H9 (cell line): ENCODE measurements around the gene PPIP5K2. TPM values are rescaled to one million over a fixed set of nuclear protein-coding genes. Genes with fewer than 3 reads are reported as not detected.
A peak's percentile ranks its signal among the peaks of the same experiment; 100 is the strongest.

ENCODE experiments used
- DNase-seq: peaks from one replicate; pipeline ENCODE4 v3.0.0-alpha.2; 2017
- H2AFZ ChIP-seq: one replicate; pipeline ENCODE4 v1.6.1; 2013; ENCODE audit warnings: mild to moderate bottlenecking, low read length, control low read depth, moderate library complexity
- H2AK5ac ChIP-seq: 2 replicates; pipeline ENCODE4 v1.6.1; 2013; ENCODE audit warnings: low read length, control low read depth, mixed read lengths; ENCODE audit not compliant: insufficient read length
- H2BK120ac ChIP-seq: one replicate; pipeline ENCODE4 v1.6.1; 2013; ENCODE audit warnings: low read depth, mild to moderate bottlenecking, low read length, control low read depth, inconsistent platforms; ENCODE audit not compliant: poor library complexity, severe bottlenecking
- H2BK12ac ChIP-seq: 2 replicates; pipeline ENCODE4 v1.6.1; 2013; ENCODE audit warnings: low read length, control low read depth, mixed read lengths, low read depth; ENCODE audit not compliant: insufficient read length
- H2BK15ac ChIP-seq: 2 replicates; pipeline ENCODE4 v1.6.1; 2013; ENCODE audit warnings: low read depth, low read length, control low read depth
- H2BK20ac ChIP-seq: one replicate; pipeline ENCODE4 v1.6.1; 2013; ENCODE audit warnings: low read depth, mild to moderate bottlenecking, low read length, control low read depth, inconsistent platforms; ENCODE audit not compliant: poor library complexity, severe bottlenecking
- H2BK5ac ChIP-seq: 2 replicates; pipeline ENCODE4 v1.6.1; 2013; ENCODE audit warnings: low read length, control low read depth, mixed read lengths; ENCODE audit not compliant: insufficient read length
- H3K14ac ChIP-seq: 2 replicates; pipeline ENCODE4 v1.6.1; 2013; ENCODE audit warnings: low read length, control low read depth; ENCODE audit not compliant: insufficient read depth
- H3K18ac ChIP-seq: 2 replicates; pipeline ENCODE4 v1.6.1; 2013; ENCODE audit warnings: low read depth, mild to moderate bottlenecking, mixed read lengths, low read length, control low read depth; ENCODE audit not compliant: insufficient read length
- H3K23ac ChIP-seq: 2 replicates; pipeline ENCODE4 v1.6.1; 2013; ENCODE audit warnings: low read length, control low read depth, mixed read lengths, low read depth; ENCODE audit not compliant: insufficient read length
- H3K23me2 ChIP-seq: 2 replicates; pipeline ENCODE4 v1.6.1; 2013; ENCODE audit warnings: low read depth, mild to moderate bottlenecking, mixed read lengths, low read length, control low read depth; ENCODE audit not compliant: insufficient read length, poor library complexity, severe bottlenecking
- H3K27ac ChIP-seq: 2 replicates; pipeline ENCODE4 v1.5.1; 2013; ENCODE audit warnings: low read length, control low read depth, mixed read lengths, low read depth; ENCODE audit not compliant: insufficient read length
- H3K27me3 ChIP-seq: 2 replicates; pipeline ENCODE4 v1.6.1; 2013; ENCODE audit warnings: low read length, control low read depth, inconsistent platforms; ENCODE audit not compliant: insufficient read depth
- H3K4ac ChIP-seq: 2 replicates; pipeline ENCODE4 v1.6.1; 2013; ENCODE audit warnings: low read depth, mild to moderate bottlenecking, control low read depth, inconsistent platforms, low read length, moderate library complexity
- H3K4me1 ChIP-seq: 2 replicates; pipeline ENCODE4 v1.6.1; 2013; ENCODE audit warnings: low read length, control low read depth, inconsistent platforms; ENCODE audit not compliant: insufficient read depth
- H3K4me2 ChIP-seq: 2 replicates; pipeline ENCODE4 v1.6.1; 2013; ENCODE audit warnings: low read length, control low read depth, mixed read lengths; ENCODE audit not compliant: insufficient read length, insufficient read depth
- H3K56ac ChIP-seq: 2 replicates; pipeline ENCODE4 v1.6.1; 2013; ENCODE audit warnings: low read depth, mild to moderate bottlenecking, mixed read lengths, low read length, control low read depth; ENCODE audit not compliant: insufficient read length
- H3K79me1 ChIP-seq: 2 replicates; pipeline ENCODE4 v1.6.1; 2013; ENCODE audit warnings: low read depth, mild to moderate bottlenecking, moderate library complexity, low read length, control low read depth, inconsistent platforms; ENCODE audit not compliant: insufficient read depth, poor library complexity, severe bottlenecking
- H3K79me2 ChIP-seq: 2 replicates; pipeline ENCODE4 v1.6.1; 2013; ENCODE audit warnings: low read length, control low read depth, inconsistent platforms; ENCODE audit not compliant: insufficient read depth
- H3K9ac ChIP-seq: 2 replicates; pipeline ENCODE4 v1.6.1; 2013; ENCODE audit warnings: low read length, control low read depth, mixed read lengths; ENCODE audit not compliant: insufficient read length; ENCODE audit errors: extremely low read depth
- H3K9me3 ChIP-seq: one replicate; pipeline ENCODE4 v1.6.1; 2013; ENCODE audit warnings: low read depth, low read length, inconsistent platforms; ENCODE audit not compliant: control insufficient read depth
- H3T11ph ChIP-seq: one replicate; pipeline ENCODE4 v1.6.1; 2013; ENCODE audit warnings: mild to moderate bottlenecking, low read length, control low read depth, inconsistent platforms
- H4K20me1 ChIP-seq: one replicate; pipeline ENCODE4 v1.6.1; 2013; ENCODE audit not compliant: control insufficient read depth, insufficient read length, insufficient read depth
- H4K5ac ChIP-seq: 2 replicates; pipeline ENCODE4 v1.6.1; 2013; ENCODE audit warnings: low read depth, mild to moderate bottlenecking, mixed read lengths, low read length, control low read depth; ENCODE audit not compliant: insufficient read length
- H4K8ac ChIP-seq: replicated peaks from 2 replicates; pipeline ENCODE4 v1.6.1; 2013; ENCODE audit warnings: low read length, control low read depth, mixed read lengths, low read depth; ENCODE audit not compliant: insufficient read length
- H4K91ac ChIP-seq: 2 replicates; pipeline ENCODE4 v1.6.1; 2013; ENCODE audit warnings: low read depth, mild to moderate bottlenecking, moderate library complexity, mixed read lengths, low read length, control low read depth; ENCODE audit not compliant: insufficient read length
- H3K27ac Mint-ChIP-seq, 3 experiments: 2 replicates in 2 of 3; 3 replicates in 1 of 3; pipeline ENCODE4 v1.8.0; 2020 to 2021; ENCODE audit warnings: mixed read lengths in 3 of 3, mild to moderate bottlenecking in 1 of 3, moderate library complexity in 1 of 3
- H3K27me3 Mint-ChIP-seq: 2 replicates; pipeline ENCODE4 v1.8.0; 2021; ENCODE audit warnings: low read depth, mild to moderate bottlenecking, moderate library complexity, mixed read lengths
- H3K36me3 Mint-ChIP-seq, 3 experiments: 2 replicates in 2 of 3; 3 replicates in 1 of 3; pipeline ENCODE4 v1.8.0; 2020 to 2021; ENCODE audit warnings: low read depth in 3 of 3, mixed read lengths in 3 of 3; ENCODE audit not compliant: insufficient read depth in 1 of 3
- H3K4me1 Mint-ChIP-seq, 2 experiments: 2 replicates each; pipeline ENCODE4 v1.8.0; 2020; ENCODE audit warnings: mixed read lengths in 2 of 2
- H3K4me3 Mint-ChIP-seq, 2 experiments: 2 replicates in 1 of 2; 3 replicates in 1 of 2; pipeline ENCODE4 v1.8.0; 2020 to 2021; ENCODE audit warnings: mild to moderate bottlenecking in 2 of 2, mixed read lengths in 2 of 2, moderate library complexity in 1 of 2
- H3K9me3 Mint-ChIP-seq, 2 experiments: 2 replicates in 1 of 2; 3 replicates in 1 of 2; pipeline ENCODE4 v1.8.0; 2020; ENCODE audit warnings: mild to moderate bottlenecking in 2 of 2, mixed read lengths in 2 of 2, moderate library complexity in 1 of 2
- WGBS: extraction: QIAGEN DNeasy Blood & Tissue Kit; methylation state at CpG from one replicate; pipeline ENCODE4 v1.1.7; 2013; ENCODE audit warnings: missing lambda C conversion rate, low lambda C conversion rate, mixed read lengths; ENCODE audit not compliant: insufficient read length; ENCODE audit errors: extremely low coverage; 5-methylcytosine and 5-hydroxymethylcytosine counted together
- total RNA-seq: library from RNA; stranded (reverse); gene quantifications from 2 replicates; pipeline ENCODE4 v1.2.1, GENCODE V29; 2021
- TF ChIP-seq, protein P1 (sequence below): fragments of 200-600 bp; sonication (generic); conservative IDR thresholded peaks from 3 replicates; pipeline ENCODE4 v1.8.0; 2021; ENCODE audit warnings: antibody characterized with exemption, mild to moderate bottlenecking

The PPIP5K2 gene
- total RNA-seq, 1 experiment from 2014 or later = 43.8 TPM

DNA sequence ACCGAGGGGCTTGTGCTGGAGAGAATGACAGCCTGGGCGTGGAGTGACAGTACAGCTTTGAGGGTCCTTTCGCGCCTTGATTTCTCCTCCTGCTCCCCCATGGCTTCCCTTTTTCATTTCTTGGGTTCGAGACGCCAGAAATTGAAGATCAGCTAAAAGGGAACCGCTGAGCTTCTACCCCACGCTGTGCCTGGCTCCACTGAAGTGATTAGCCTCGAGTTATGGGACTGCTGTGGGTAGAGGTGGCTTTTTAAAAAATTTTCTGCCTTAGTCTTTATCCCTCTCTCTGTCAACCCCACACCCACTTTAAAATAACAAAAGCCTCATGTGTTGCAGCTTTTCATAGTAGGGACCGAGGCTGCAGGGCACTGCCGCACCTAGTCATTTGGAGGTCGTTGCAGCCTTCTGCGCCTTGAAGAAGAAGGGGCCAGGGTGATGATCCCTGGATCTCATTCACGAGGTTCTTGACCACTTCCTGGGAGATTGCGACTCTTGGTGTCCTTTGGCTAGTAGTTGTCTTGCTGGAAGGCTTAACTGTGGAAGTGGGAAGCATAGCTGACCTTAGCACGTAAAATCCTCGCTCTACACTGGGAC is 603 bp downstream of the PPIP5K2 start:
- Mint-ChIP-seq H3K9me3 (no peaks in the 10 kb centered on the region), H3K27me3 (no peaks in the 10 kb centered on the region), H3K4me1 (peaks cover 15 to 17% of the 10 kb centered on the region in 2 experiments), H3K36me3 (peaks cover 0 to 2% (median 0%) of the 10 kb centered on the region in 3 experiments; a peak in 1 of 7 replicates), H3K4me3 (peak overlapping the region; percentile 97 to 99), H3K27ac (peak overlapping the region; percentile 96 to 100 (median 98); a peak in 6 of 7 replicates)
- no peak overlapping the region for H3K56ac ChIP-seq
- H4K20me1 ChIP-seq = no peaks in the 10 kb centered on the region
- no peak overlapping the region for H4K91ac ChIP-seq
- H3K4me2 ChIP-seq = peak overlapping the region; percentile 95
- no peaks in the 10 kb centered on the region for H3K4me1 ChIP-seq
- no peaks in the 10 kb centered on the region for H3K9me3 ChIP-seq
- peaks cover 4% of the 10 kb centered on the region for H3K23me2 ChIP-seq
- no peaks in the 10 kb centered on the region for H3K79me2 ChIP-seq
- H4K8ac ChIP-seq = no peak overlapping the region
- H2AK5ac ChIP-seq = no peak overlapping the region
- H2AFZ ChIP-seq = no peak overlapping the region
- no peak overlapping the region for H2BK20ac ChIP-seq
- no peak overlapping the region for H2BK5ac ChIP-seq
- H3T11ph ChIP-seq = no peak overlapping the region
- TF ChIP-seq, protein P1, sequence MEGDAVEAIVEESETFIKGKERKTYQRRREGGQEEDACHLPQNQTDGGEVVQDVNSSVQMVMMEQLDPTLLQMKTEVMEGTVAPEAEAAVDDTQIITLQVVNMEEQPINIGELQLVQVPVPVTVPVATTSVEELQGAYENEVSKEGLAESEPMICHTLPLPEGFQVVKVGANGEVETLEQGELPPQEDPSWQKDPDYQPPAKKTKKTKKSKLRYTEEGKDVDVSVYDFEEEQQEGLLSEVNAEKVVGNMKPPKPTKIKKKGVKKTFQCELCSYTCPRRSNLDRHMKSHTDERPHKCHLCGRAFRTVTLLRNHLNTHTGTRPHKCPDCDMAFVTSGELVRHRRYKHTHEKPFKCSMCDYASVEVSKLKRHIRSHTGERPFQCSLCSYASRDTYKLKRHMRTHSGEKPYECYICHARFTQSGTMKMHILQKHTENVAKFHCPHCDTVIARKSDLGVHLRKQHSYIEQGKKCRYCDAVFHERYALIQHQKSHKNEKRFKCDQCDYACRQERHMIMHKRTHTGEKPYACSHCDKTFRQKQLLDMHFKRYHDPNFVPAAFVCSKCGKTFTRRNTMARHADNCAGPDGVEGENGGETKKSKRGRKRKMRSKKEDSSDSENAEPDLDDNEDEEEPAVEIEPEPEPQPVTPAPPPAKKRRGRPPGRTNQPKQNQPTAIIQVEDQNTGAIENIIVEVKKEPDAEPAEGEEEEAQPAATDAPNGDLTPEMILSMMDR = no peak
- no peak overlapping the region for H4K5ac ChIP-seq
- H3K27ac ChIP-seq = no peak overlapping the region
- H2BK12ac ChIP-seq = no peak overlapping the region
- H3K79me1 ChIP-seq = no peaks in the 10 kb centered on the region
- H2BK120ac ChIP-seq = no peak overlapping the region
- H3K4ac ChIP-seq = no peak overlapping the region
- H2BK15ac ChIP-seq = no peak overlapping the region
- peak overlapping the region; percentile 19 for H3K18ac ChIP-seq
- DNase-seq = peak; percentile 31
- no CpG with 5 or more reads among the region's 17 CpGs for WGBS
- H3K23ac ChIP-seq = no peak overlapping the region
- no peaks in the 10 kb centered on the region for H3K27me3 ChIP-seq
- peak overlapping the region; percentile 80 for H3K14ac ChIP-seq
- H3K9ac ChIP-seq = peak overlapping the region; percentile 80
